ENCODE data around the gene SPAG16. TPM values are rescaled to one million over a fixed set of nuclear protein-coding genes. Genes with fewer than 3 reads are reported as not detected.
"Not testable (repeated sequence)": the region's sequence is repeated elsewhere in the genome, so short reads cannot be mapped to it uniquely, and the experiment has no call there.

The SPAG16 gene
- total RNA-seq, 1 experiment from 2014 or later = 50.9 TPM

- DNase-seq (ENCODE audit: low spot score) = not testable (repeated sequence)
These were observed 714.7 kb downstream of the SPAG16 start for GRCh38 chr2:213998976-213999375.

- DNase-seq (ENCODE audit: low spot score) = no peak
These were observed 720.2 kb downstream of the SPAG16 start for GRCh38 chr2:214004463-214004862.

DNA sequence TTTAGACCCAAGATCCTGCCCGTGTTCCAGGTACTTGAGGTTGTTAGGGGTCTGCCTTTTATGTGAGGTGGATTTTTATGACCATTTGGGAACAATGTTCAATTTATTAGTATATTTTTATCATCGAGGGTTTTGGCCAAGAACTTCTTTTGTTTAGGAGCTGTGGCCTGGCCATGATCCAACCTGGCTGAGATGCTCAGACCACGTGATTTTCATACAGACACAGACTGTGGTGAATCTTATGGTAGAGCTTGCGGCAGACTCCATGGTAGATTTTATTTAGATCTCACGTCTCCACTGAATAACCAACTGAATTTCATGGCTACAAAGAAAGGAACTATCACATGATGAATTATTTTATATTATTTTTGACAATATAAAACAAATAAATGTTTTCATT, 721.1 kb downstream of the SPAG16 start:
- DNase-seq (ENCODE audit: low spot score) = peak; percentile 14

- DNase-seq (ENCODE audit: low spot score) = peak; percentile 28
These were observed 722.3 kb downstream of the SPAG16 start for GRCh38 chr2:214006601-214007000.

DNA sequence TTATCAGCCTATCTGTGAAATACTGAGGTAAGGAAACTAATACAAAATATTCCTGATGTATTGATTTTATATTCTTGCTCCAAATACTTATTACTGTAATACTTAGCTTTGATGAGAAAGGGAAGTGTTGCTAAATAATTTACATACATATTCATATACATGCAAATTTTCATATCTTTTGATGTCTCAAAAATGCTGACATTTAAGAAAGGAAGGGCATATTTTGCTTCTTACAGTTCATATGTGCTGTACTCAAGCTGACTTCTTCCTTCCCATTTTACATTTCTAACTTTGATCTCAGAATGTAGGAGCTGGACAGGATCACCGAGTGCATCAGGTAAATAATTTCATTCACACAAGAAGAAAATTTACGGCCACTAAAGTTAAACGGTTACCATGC, 727.4 kb downstream of the SPAG16 start:
- no peak for DNase-seq (ENCODE audit: low spot score)

DNA sequence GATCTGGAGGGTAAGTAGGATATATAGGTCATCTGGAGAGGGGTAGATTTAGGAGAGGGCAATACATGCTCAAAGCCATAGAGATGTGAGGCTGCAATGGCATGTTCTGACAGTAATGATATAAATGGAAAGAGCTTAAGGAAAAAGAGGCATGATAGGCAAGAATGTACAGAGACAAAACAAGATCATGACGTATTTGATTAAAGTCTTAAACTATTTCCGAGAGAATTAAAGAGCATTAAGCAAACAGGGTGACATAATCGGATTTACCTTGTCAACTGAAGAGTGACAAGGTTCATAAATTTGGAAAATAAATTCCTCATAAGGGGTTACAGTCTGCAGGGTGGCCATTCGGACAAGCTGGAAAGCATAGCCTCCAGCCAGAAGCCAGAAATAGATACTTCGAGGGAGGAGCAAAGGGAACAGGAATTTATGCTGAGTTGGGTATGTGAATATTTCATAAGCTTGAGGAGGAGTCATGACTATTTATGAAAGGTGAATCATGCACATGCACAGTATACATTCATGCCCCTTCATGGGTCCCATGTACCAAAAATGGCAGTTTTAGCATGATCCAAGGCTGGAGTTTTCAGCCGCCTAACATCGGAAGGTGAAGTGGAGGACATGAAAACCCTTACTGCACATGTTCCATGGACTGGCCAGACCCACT, 730.4 kb downstream of the SPAG16 start:
- DNase-seq (ENCODE audit: low spot score) = no peak

- peak; percentile 98 for DNase-seq (ENCODE audit: low spot score)
These were observed 735.1 kb downstream of the SPAG16 start for GRCh38 chr2:214019229-214019972.

DNA sequence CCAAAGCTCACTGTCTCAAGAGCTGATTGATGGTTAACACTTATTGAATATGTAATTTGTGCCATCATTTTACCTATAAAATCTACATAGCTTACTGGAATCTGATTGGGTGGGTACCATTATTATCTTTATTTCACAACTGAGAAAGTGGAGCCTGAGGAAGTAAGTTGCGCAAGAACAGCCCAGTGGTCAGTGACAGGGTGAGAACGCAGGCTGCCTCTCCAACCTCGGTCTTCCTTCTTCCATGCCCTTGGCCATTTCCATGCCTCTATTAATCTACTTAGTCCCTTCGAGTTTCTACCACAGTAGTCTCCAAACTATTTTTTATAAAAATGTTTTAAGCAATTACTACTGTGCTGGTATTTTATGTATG, 735.7 kb downstream of the SPAG16 start:
- no peak for DNase-seq (ENCODE audit: low spot score)

GRCh38 chr2:214029190-214029589, 744.9 kb downstream of the SPAG16 start:
- DNase-seq (ENCODE audit: low spot score) = no peak

DNA sequence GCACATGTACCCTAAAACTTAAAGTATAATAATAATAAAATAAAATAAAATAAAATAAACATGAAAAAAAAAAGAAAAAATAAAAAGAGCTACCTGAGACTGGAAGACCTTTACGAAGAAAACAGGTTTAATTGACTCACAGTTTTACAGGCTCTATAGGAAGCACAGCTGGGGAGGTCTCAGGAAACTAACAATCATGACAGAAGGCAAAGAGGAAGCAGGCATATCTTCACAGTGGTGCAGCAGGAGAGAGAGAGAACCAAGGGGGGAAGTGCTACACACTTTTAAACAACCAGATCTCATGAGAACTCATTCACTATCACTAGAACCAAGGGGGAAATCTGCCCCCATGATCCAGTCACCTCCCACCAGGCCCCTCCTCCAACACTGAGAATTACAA, 747.3 kb downstream of the SPAG16 start:
- DNase-seq (ENCODE audit: low spot score) = no peak

DNA sequence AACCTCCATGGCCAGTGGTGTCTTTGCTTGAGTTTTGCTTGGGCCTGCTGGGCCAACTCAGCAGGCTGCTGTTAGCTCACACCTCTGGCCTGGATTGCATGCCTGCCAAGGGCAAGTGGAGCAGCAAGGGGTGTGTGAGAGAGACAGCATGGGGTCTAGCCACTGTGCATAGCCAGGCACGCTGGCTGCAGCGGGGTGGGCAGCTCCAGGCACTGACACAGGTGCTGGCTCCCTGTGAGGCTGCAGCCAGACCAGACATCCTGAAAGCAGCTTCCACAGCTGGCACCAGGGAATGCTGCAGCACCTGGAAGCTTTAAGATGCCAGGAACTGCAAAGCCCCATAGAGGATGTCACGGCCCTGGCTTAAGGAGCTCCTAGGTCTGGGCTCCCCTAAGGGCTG, 750.2 kb downstream of the SPAG16 start:
- DNase-seq (ENCODE audit: low spot score) = no peak

- DNase-seq (ENCODE audit: low spot score) = no peak
These were observed 751.0 kb downstream of the SPAG16 start for GRCh38 chr2:214035091-214035852.

DNA sequence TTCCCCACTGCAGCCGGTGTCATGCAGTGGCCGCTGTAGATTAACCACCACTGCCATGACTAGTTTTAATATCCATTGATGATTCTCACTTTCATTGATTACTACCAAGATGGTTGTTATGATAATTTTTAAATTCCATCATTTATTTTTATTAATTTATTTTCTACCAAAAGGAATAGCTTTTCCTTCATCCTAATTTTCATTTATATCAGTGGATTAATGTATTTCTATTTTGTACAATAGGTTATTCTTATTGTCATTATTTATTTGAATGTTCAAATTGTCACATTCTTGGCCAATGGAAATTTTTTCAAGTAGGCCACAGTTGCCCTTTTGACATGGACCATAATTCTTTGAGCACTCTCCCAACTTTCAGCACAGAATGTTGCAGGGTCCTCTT, 751.7 kb downstream of the SPAG16 start:
- no peak for DNase-seq (ENCODE audit: low spot score)

DNA sequence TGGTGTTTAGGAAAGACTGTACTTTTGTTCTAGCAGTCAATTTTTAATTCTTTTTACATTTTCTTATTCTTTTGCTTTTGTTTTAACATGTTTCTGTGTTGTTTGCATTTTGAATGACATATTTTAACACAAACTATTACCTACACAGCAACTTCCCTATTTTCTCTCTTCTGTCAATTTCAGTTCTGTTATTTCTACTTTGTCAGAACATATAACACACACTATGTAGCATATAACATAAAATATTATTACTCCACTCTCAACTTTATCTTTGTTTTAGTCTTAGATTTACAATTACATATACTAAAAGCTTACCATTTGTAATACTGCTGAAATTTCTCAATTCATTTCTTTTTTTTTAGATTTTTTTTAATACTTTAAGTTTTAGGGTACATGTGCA, 753.9 kb downstream of the SPAG16 start:
- DNase-seq (ENCODE audit: low spot score) = no peak

DNA sequence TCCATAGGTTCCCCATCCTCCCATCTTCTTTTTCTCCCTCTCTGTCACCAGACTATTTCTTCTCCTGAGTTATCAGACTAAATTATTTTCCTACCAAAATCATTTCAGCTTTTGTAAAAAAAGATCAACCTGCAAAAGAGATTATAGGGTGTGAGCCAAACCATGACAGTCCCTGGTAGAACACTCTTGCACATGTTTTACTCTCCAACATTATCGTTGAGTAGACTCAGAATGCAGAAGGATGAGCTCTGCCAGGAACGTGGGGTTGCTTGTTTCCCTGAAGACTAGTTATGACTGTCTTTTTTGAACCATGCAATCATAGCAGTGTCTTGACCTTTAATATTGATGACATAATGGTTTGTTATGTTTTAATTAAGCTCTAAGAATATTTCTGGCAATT, 766.5 kb downstream of the SPAG16 start:
- DNase-seq (ENCODE audit: low spot score) = no peak

DNA sequence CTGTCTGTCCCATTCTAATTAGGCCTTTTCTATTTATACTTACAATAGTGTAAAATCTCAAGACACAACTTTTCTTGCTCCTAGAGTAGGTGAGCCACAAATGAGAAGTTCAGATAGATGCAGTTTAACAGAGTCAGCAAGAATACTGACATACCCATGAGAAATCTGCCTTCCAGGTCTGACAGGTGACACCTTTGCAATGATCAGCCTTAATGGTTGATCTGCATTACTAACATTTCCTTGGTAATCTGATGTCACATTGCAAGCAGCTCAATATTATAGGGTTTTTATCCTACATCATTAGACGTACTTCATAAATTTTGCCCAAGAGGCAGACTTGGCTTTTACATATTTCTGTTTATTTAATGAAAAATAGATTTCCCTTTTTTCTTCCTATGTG, 767.3 kb downstream of the SPAG16 start:
- DNase-seq (ENCODE audit: low spot score) = no peak

DNA sequence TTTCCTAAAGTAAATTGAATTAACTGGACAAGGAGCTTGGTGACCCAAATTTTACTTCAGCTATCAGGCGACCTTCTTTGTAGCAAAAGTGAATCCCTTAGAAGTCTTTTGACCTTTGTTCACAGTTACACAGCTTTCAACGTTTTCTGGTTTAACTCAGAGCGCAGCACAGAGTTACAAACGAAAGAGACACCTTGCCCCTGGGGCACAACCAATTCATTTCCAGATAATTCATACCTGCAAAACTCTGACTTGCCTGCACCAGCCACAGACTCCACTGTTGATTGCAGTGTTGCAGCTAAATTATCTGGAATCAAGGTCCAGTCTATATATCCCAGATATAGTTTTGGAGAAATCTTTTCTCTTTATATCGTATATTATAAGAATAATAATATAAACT, 768.0 kb downstream of the SPAG16 start:
- no peak for DNase-seq (ENCODE audit: low spot score)

DNA sequence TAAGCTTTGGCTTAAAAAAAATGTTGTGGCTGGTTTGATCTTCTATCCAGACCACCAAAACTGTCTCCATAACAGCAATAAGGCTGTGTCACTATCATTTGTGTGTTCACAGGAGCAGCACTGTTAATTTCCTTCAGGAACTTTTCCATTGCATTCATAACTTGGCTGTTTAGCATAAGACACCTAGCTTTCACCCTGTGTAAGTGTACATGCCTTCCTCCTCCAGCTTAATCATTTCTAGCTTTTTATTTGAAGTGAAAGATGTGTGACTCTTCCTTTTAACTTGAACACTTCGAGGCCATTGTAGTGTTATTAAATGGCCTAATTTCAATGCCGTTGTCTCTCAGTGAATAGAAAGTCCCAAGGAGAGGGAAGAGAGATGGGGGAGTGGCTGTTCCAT, 773.7 kb downstream of the SPAG16 start:
- no peak for DNase-seq (ENCODE audit: low spot score)

DNA sequence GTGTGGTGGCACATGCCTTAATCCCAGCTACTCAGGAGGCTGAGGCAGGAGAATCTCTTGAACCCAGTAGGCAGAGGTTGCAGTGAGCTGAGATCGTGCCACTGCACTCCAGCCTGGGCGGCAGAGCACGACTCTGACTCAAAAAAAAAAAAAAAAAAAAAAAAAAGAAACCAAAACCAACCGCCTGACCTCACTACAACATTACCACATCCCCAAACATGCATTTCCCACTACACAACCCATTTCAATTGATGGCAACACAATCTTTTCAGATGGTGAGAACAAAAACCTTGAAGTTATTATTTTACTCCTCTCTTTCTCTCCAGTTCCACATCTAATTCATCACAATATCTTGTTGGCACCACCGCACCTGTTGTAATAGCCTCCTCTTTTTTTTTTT, 778.0 kb downstream of the SPAG16 start:
- not testable (repeated sequence) for DNase-seq (ENCODE audit: low spot score)

GRCh38 chr2:214064471-214064870, 780.2 kb downstream of the SPAG16 start:
- DNase-seq (ENCODE audit: low spot score) = no peak

- no peak for DNase-seq (ENCODE audit: low spot score)
These were observed 782.6 kb downstream of the SPAG16 start for GRCh38 chr2:214066862-214067261.

- DNase-seq (ENCODE audit: low spot score) = peak; percentile 99
These were observed 785.0 kb downstream of the SPAG16 start for GRCh38 chr2:214069254-214069653.

DNA sequence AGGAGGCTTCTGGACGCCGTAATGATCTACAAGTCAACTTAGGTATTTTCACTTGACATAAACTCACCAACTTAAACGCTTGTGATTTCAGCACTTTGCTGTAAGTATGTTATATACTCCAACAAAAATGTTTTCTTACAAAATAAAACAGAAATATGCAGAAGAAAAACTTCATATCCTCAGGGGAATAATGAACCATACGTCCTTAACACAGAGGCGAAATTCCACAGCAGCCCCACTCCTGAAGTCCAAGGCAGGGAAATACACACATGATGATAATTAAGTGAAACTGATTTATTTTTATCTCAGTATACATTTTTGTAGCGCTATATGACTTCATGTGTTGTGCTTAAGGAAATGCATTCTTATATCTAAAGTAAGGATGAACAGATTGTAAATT, 791.2 kb downstream of the SPAG16 start:
- no peak for DNase-seq (ENCODE audit: low spot score)

Measured in A172 (cell line).